Measurements from ENCODE around the gene COL6A6. TPM values are rescaled to one million over a fixed set of nuclear protein-coding genes. Genes with fewer than 3 reads are reported as not detected.

The COL6A6 gene
- total and polyA plus RNA-seq, 8 donors, result 0.03 to 1.4 (median 0.07) TPM

- Histone ChIP-seq H3K36me3 (no peaks in the 10 kb centered on the region), H3K27me3 (peaks cover 0 to 18% (median 0%) of the 10 kb centered on the region in 4 donors), H3K9me3 (no peaks in the 10 kb centered on the region), H3K27ac (no peak overlapping the region), H3K4me3 (no peak overlapping the region), H3K4me1 (no peaks in the 10 kb centered on the region)
- no peak for DNase-seq
- TF ChIP-seq CTCF (IDR thresholded peaks at IDR 0.05), result no peak
- 9 to 16% methylated on average over 11 of the region's 11 CpGs for WGBS, 2 donors
- ATAC-seq, result peak in 1 of 4 donors; percentile 27
- intact Hi-C loops (cut with DNase I), result no loop called here
- no peak for FAIRE-seq
Observed at GRCh38 chr3:130517602-130518001, 625 bp downstream of the COL6A6 start.

- H3K36me3 ChIP-seq, result no peaks in the 10 kb centered on the region
- H3K27ac ChIP-seq, result no peak overlapping the region
- ATAC-seq, result no peak
- H3K4me3 ChIP-seq, result no peak overlapping the region
- 72 to 77% methylated on average over 4 of the region's 4 CpGs for WGBS, 2 donors
- H3K9me3 ChIP-seq, result no peaks in the 10 kb centered on the region
- H3K27me3 ChIP-seq, result peaks cover 0 to 18% (median 0%) of the 10 kb centered on the region in 4 donors
- DNase-seq, result no peak
- H3K4me1 ChIP-seq, result no peaks in the 10 kb centered on the region
- TF ChIP-seq CTCF (IDR thresholded peaks at IDR 0.05), result no peak
- no peak for FAIRE-seq
- intact Hi-C loops (cut with DNase I), result no loop called here
Observed at GRCh38 chr3:130519754-130520153, 2.8 kb downstream of the COL6A6 start.

GRCh38 chr3:130522399-130522798, 5.4 kb downstream of the COL6A6 start:
- Histone ChIP-seq H3K4me1 (no peaks in the 10 kb centered on the region), H3K4me3 (no peak overlapping the region), H3K27ac (no peak overlapping the region), H3K9me3 (no peaks in the 10 kb centered on the region), H3K27me3 (peaks cover 0 to 8% (median 0%) of the 10 kb centered on the region in 4 donors), H3K36me3 (no peaks in the 10 kb centered on the region)
- no peak for DNase-seq
- no peak for TF ChIP-seq CTCF (IDR thresholded peaks at IDR 0.05)
- WGBS, 2 donors, result 75 to 85% methylated on average over 2 of the region's 2 CpGs
- no peak for FAIRE-seq
- intact Hi-C loops (cut with DNase I), result no loop called here
- ATAC-seq, result no peak

GRCh38 chr3:130527426-130527825, 10.4 kb downstream of the COL6A6 start:
- H3K27ac ChIP-seq, result no peak overlapping the region
- TF ChIP-seq CTCF (IDR thresholded peaks at IDR 0.05), result no peak
- H3K4me3 ChIP-seq, result no peak overlapping the region
- no peak for ATAC-seq
- no peaks in the 10 kb centered on the region for H3K27me3 ChIP-seq
- intact Hi-C loops (cut with DNase I), result no loop called here
- H3K36me3 ChIP-seq, result no peaks in the 10 kb centered on the region
- no peaks in the 10 kb centered on the region for H3K9me3 ChIP-seq
- WGBS, 2 donors, result 84 to 92% methylated on average over 1 of the region's 1 CpG
- DNase-seq, result no peak
- no peaks in the 10 kb centered on the region for H3K4me1 ChIP-seq
- no peak for FAIRE-seq

- intact Hi-C loops (cut with DNase I), result no loop called here
- H3K4me3 ChIP-seq, result no peak overlapping the region
- no peaks in the 10 kb centered on the region for H3K4me1 ChIP-seq
- no peaks in the 10 kb centered on the region for H3K36me3 ChIP-seq
- H3K9me3 ChIP-seq, result no peaks in the 10 kb centered on the region
- DNase-seq, result no peak
- no peak for FAIRE-seq
- no peak overlapping the region for H3K27ac ChIP-seq
- ATAC-seq, result no peak
- no peak for TF ChIP-seq CTCF (IDR thresholded peaks at IDR 0.05)
- WGBS, 2 donors, result 67 to 72% methylated on average over 1 of the region's 1 CpG
- no peaks in the 10 kb centered on the region for H3K27me3 ChIP-seq
Observed at GRCh38 chr3:130528120-130528519, 11.1 kb downstream of the COL6A6 start.

Measured in pancreas (tissue), 10 donors.